22Rv1 (cell line): ENCODE results near the gene LRRC7.

Source experiments
- ZFX ChIP-seq: fragments of 450-650 bp; IDR thresholded peaks from 2 replicates; pipeline ENCODE4 v1.6.1; 2017; ENCODE audit warnings: antibody characterized with exemption, borderline replicate concordance
- TF ChIP-seq, protein P1 (sequence below): fragments of 450-650 bp; IDR thresholded peaks from 2 replicates; pipeline ENCODE4 v1.5.1; 2017; ENCODE audit warnings: mild to moderate bottlenecking

DNA sequence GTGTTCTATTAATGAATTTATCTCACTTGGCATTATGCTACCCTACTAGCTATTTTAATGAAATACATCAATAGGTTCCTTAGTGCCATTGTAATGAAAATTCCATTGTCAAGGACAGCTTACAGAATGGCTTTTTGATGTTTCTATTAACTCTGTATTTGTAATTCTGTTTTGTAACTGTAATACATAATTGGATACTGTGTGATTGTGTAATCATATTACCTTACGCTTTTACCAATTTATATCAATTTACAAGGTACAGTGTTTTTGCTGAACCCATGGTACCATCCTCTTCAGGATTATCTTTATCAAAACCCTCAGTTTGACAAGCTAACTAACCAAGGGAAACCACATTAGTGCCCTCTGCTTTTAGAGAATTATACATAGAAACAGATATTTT lies 277.9 kb downstream of the LRRC7 start:
- TF ChIP-seq, protein P1, sequence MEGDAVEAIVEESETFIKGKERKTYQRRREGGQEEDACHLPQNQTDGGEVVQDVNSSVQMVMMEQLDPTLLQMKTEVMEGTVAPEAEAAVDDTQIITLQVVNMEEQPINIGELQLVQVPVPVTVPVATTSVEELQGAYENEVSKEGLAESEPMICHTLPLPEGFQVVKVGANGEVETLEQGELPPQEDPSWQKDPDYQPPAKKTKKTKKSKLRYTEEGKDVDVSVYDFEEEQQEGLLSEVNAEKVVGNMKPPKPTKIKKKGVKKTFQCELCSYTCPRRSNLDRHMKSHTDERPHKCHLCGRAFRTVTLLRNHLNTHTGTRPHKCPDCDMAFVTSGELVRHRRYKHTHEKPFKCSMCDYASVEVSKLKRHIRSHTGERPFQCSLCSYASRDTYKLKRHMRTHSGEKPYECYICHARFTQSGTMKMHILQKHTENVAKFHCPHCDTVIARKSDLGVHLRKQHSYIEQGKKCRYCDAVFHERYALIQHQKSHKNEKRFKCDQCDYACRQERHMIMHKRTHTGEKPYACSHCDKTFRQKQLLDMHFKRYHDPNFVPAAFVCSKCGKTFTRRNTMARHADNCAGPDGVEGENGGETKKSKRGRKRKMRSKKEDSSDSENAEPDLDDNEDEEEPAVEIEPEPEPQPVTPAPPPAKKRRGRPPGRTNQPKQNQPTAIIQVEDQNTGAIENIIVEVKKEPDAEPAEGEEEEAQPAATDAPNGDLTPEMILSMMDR: no peak
- TF ChIP-seq ZFX: no peak
